Measurements from ENCODE around the gene RANBP3.

DNA sequence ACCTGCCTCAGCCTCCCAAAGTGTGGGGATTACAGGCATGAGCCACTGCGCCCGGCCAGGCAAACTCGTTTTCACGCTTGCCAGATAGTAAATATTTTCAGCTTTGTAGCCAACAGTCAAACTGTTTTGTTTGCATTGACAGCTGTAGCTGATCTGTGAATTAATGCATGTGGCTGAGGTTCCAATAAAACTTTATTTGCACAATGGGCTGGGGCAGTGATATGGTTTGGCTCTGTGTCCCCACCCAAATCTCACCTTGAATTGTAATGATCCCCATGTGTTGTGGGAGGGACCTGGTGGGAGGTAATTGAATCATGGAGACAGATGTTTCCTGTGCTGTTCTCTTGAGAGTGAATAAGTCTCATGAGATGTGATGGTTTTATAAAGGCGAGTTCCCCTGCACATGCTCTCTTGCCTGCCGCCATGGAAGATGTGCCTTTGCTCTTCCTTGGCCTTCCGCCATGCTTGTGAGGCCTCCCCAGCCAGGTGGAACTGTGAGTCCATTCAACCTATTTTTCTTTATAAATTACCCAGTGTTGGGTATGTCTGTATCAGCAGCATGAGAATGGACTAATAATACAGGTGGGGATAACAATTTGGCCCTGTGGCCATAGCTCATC lies 22.4 kb upstream of the RANBP3 start:
- TF ChIP-seq, protein P1, sequence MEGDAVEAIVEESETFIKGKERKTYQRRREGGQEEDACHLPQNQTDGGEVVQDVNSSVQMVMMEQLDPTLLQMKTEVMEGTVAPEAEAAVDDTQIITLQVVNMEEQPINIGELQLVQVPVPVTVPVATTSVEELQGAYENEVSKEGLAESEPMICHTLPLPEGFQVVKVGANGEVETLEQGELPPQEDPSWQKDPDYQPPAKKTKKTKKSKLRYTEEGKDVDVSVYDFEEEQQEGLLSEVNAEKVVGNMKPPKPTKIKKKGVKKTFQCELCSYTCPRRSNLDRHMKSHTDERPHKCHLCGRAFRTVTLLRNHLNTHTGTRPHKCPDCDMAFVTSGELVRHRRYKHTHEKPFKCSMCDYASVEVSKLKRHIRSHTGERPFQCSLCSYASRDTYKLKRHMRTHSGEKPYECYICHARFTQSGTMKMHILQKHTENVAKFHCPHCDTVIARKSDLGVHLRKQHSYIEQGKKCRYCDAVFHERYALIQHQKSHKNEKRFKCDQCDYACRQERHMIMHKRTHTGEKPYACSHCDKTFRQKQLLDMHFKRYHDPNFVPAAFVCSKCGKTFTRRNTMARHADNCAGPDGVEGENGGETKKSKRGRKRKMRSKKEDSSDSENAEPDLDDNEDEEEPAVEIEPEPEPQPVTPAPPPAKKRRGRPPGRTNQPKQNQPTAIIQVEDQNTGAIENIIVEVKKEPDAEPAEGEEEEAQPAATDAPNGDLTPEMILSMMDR (IDR thresholded peaks at IDR 0.05), result no peak
- TF ChIP-seq POLR2A (IDR thresholded peaks at IDR 0.05), result no peak

All from thyroid gland (tissue), 4 donors.